ENCODE measurements around the gene ANKRD1. TPM values are rescaled to one million over a fixed set of nuclear protein-coding genes. Genes with fewer than 3 reads are reported as not detected.

The ANKRD1 gene
- 75.7 and 97.4 TPM in 2 replicates for total RNA-seq (2022)
- percentile 100 among the genes with signal in this experiment for Bru-seq, nascent RNA
- percentile 99 among the genes with signal in this experiment for BruChase-seq, experiment 1, labeled RNA remaining after a 2-hour chase
- BruChase-seq, experiment 2, labeled RNA remaining after a 6-hour chase = percentile 97 among the genes with signal in this experiment
- long read RNA-seq, transcript ANKRD1-201 (9 exons, 1,979 nt) = major isoform, 6 of 13 reads
- long read RNA-seq, partial matches to known transcripts = 1 of 13 reads
- long read RNA-seq, other reads (novel, unspliced or antisense) = 6 of 13 reads

GRCh38 chr10:90920986-90921666, at the start of gene ANKRD1:
Gene ANKRD1 (minus strand): TSS chr10:90921087. CDS start chr10:90921027, 60 bp downstream.
- CTCF ChIA-PET = interaction anchor here (0.6 to 2.3 kb wide), 5 partner anchors 9 to 48 kb away, joined by 3 to 21 read pairs (median 3); no protein-coding TSS in a partner anchor
- no peak for TF ChIP-seq CTCF (IDR thresholded peaks at IDR 0.05; ENCODE audit: insufficient read depth in 1 of 2, low read depth in 1 of 2, low read length in 1 of 2, severe bottlenecking in 1 of 2, unreplicated experiment in 1 of 2)
- Mint-ChIP-seq H3K36me3 (ENCODE audit: insufficient read depth, unreplicated experiment) (peaks cover 52% of the 10 kb centered on the region), H3K4me3 (ENCODE audit: unreplicated experiment) (peak within 1 kb of the TSS; percentile 95), H3K9me3 (ENCODE audit: unreplicated experiment) (no peaks in the 10 kb centered on the region), H3K27ac (ENCODE audit: unreplicated experiment) (peak within 1 kb of the TSS; percentile 96), H3K4me1 (ENCODE audit: low read depth, unreplicated experiment) (peaks cover 29% of the 10 kb centered on the region), H3K27me3 (ENCODE audit: insufficient read depth, unreplicated experiment) (no peaks in the 10 kb centered on the region)
- intact Hi-C loops (cut with micrococcal nuclease; ENCODE audit: unreplicated experiment) = loop anchor here (1.0 to 2.0 kb wide), 4 partner anchors 10 to 300 kb away; partner anchors contain the start of gene PCGF5
- POLR2A ChIA-PET = interaction anchor here (0.5 to 2.8 kb wide), 9 partner anchors 9 to 330 kb away, joined by 3 to 62 read pairs (median 5); partner anchors contain the start of gene RPP30
- Histone ChIP-seq H3K27me3 (replicated peaks; ENCODE audit: control insufficient read depth, insufficient read depth, low read length) (no peaks in the 10 kb centered on the region), H3K4me3 (ENCODE audit: low read depth, low read length) (peak within 1 kb of the TSS; percentile 21), H3K36me3 (ENCODE audit: control insufficient read depth, insufficient read depth, low read length) (no peaks in the 10 kb centered on the region), H3K9me3 (no peaks in the 10 kb centered on the region), H3K4me1 (peaks cover 24% of the 10 kb centered on the region)
- peak; percentile 91 to 96 for DNase-seq
- BruUV-seq (replicated peaks) = no TSS peak

- Mint-ChIP-seq H3K9me3 (ENCODE audit: unreplicated experiment) (no peaks in the 10 kb centered on the region), H3K36me3 (ENCODE audit: insufficient read depth, unreplicated experiment) (no peaks in the 10 kb centered on the region), H3K4me1 (ENCODE audit: low read depth, unreplicated experiment) (peaks cover 9% of the 10 kb centered on the region), H3K27me3 (ENCODE audit: insufficient read depth, unreplicated experiment) (no peaks in the 10 kb centered on the region), H3K4me3 (ENCODE audit: unreplicated experiment) (no peak overlapping the region), H3K27ac (ENCODE audit: unreplicated experiment) (peak overlapping the region; percentile 55)
- Histone ChIP-seq H3K4me1 (peaks cover 19% of the 10 kb centered on the region), H3K27me3 (replicated peaks; ENCODE audit: control insufficient read depth, insufficient read depth, low read length) (no peaks in the 10 kb centered on the region), H3K36me3 (ENCODE audit: control insufficient read depth, insufficient read depth, low read length) (no peaks in the 10 kb centered on the region), H3K9me3 (no peaks in the 10 kb centered on the region), H3K4me3 (ENCODE audit: low read depth, low read length) (no peak overlapping the region)
- no TSS peak for BruUV-seq (replicated peaks)
- intact Hi-C loops (cut with micrococcal nuclease; ENCODE audit: unreplicated experiment) = loop anchor here (1.0 to 2.0 kb wide), 4 partner anchors 39 to 90 kb away; partner anchors contain the start of gene ANKRD1
- ChIA-PET POLR2A (interaction anchor here (0.6 to 1.4 kb wide), 2 partner anchors 10 to 58 kb away, joined by 4 to 15 read pairs; no protein-coding TSS in a partner anchor), CTCF (interaction anchor here (2.3 kb wide), 1 partner anchor 58 kb away, joined by 24 read pairs; no protein-coding TSS in a partner anchor)
- DNase-seq = peak in 1 of 2 experiments; percentile 51
- TF ChIP-seq CTCF (IDR thresholded peaks at IDR 0.05; ENCODE audit: insufficient read depth in 1 of 2, low read depth in 1 of 2, low read length in 1 of 2, severe bottlenecking in 1 of 2, unreplicated experiment in 1 of 2) = peak; percentile 31 to 39
Observed at GRCh38 chr10:90969947-90970673, 49.2 kb upstream of the ANKRD1 start.
